Activated CD4-positive, alpha-beta T cell treated with anti-CD3 and anti-CD28 coated beads, Interleukin-2, Interleukin-4, amounts not matched to agents 100 ng/mL and 50 ng/mL, durations not matched to agents 16 hours and 8 hours (primary cell): ENCODE results near the gene ZNF74.
"Not testable (repeated sequence)": the region's sequence is repeated elsewhere in the genome, so short reads cannot be mapped to it uniquely, and the experiment has no call there.

ENCODE experiments used
- DNase-seq: peaks from one replicate; pipeline ENCODE4 v3.0.0-alpha.2; 2020; ENCODE audit warnings: low spot score

ZNF74 gene

GRCh38 chr22:20376281-20376680 lies 17.7 kb upstream of the ZNF74 start:
- DNase-seq, result not testable (repeated sequence)

GRCh38 chr22:20376983-20377382 lies 17.0 kb upstream of the ZNF74 start:
- not testable (repeated sequence) for DNase-seq

- no peak for DNase-seq
Observed at GRCh38 chr22:20378110-20378509, 15.8 kb upstream of the ZNF74 start.

- DNase-seq, result not testable (repeated sequence)
Observed at GRCh38 chr22:20378684-20379083, 15.3 kb upstream of the ZNF74 start.

DNA sequence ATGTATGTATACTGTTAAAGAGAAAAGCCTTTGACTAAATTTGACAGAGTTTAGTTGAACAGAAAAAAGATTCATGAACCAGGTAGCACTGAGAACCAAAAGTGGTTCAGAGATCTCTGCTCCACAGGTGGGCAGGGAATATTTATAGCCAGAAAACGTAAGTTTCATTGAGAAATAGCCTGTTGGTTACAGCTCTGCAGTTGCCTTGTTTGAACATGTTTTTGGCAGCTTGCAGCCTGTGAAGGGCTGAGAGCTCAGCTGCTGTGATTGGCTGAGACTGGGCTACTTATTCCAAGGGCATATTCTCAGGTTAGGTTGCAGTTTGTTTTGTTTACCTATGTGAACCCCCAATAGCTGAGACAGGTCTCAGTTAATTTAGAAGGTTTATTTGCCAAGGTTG lies 13.5 kb upstream of the ZNF74 start:
- DNase-seq, result no peak

- no peak for DNase-seq
Observed at GRCh38 chr22:20383538-20383937, 10.4 kb upstream of the ZNF74 start.

DNA sequence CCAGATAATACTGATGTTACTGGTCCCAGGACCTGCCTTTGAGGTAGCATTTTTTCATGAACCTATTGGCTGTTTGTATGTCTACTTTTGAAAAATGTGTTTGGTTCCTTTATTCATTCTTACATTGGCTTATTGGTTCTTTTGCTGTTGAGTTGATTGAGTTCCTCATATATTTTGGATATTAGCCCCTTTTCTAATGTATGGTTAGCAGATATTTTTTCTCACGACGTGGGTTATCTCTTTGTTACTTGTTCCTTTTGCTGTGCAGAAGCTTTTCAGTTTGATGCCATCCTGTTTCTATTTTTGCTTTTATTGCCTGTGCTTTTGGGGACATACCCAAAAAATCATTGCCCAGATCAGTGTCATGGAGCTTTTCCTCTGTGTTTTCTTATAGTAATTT lies 9.8 kb upstream of the ZNF74 start:
- no peak for DNase-seq

- DNase-seq, result no peak
Observed at GRCh38 chr22:20384865-20385264, 9.1 kb upstream of the ZNF74 start.

GRCh38 chr22:20386336-20386735 lies 7.6 kb upstream of the ZNF74 start:
- DNase-seq, result no peak

- no peak for DNase-seq
Observed at GRCh38 chr22:20386972-20387371, 7.0 kb upstream of the ZNF74 start.

GRCh38 chr22:20388200-20388599 lies 5.8 kb upstream of the ZNF74 start:
- no peak for DNase-seq

DNA sequence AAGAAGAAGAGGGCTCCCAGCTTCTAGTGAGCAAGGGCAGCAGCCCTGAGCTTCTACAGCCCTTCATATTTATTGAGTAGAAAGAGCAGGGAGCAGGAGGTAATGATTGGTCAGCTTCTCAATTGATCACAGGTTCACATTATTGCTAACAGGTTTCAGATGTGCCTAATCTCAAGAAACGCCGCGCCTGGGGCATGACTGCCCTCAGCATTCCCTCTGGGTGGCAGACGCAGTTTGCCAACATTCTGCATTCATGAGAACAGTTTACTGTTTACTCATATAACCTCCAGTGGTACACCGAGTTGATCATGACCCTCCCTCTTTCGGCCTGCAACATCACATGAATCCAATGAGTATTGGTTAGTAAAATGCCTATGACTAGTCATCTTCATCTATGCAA lies 4.7 kb upstream of the ZNF74 start:
- DNase-seq, result no peak

- no peak for DNase-seq
Observed at GRCh38 chr22:20390394-20390907, 3.5 kb upstream of the ZNF74 start.

- DNase-seq, result no peak
Observed at GRCh38 chr22:20391222-20391621, 2.7 kb upstream of the ZNF74 start.

GRCh38 chr22:20392365-20392881 lies 1.5 kb upstream of the ZNF74 start:
- not testable (repeated sequence) for DNase-seq

- no peak for DNase-seq
Observed at GRCh38 chr22:20392983-20393704, 807 bp upstream of the ZNF74 start.

DNA sequence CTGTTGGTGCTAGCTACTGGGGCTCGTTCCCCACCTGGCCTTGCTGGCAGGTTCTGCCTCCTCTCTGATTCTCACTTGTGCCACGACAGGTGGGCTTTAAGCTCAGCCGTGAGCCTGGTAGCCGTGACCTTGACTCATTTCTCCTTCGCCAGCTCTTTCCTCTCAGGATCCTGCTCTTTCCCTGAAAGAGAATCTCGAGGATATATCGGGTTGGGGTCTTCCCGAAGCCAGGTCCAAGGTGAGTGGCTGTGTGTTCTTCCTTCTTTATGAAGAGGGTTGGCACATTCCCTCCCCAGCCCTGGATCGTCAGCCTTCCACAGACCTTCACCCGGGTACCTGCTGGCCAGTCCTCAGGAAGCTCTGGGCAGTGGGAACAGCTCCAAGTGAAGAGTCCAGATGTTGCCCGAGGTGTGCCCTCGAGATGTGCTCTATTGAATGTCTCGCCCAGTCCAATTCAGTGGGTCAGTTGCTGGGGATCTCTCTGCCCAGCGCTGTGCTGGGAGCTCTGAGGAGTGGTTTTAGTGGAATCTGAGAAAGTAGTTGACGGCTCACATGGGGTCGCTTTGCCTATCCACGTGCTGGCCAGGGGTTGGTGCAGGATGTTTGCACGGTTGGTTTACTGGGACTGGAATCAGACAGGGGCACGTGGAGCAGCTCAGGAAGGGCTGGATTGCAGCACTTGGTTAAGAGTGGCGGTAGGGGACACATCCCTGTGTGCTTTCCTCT lies 1.4 kb downstream of the ZNF74 start:
- DNase-seq, result no peak

DNA sequence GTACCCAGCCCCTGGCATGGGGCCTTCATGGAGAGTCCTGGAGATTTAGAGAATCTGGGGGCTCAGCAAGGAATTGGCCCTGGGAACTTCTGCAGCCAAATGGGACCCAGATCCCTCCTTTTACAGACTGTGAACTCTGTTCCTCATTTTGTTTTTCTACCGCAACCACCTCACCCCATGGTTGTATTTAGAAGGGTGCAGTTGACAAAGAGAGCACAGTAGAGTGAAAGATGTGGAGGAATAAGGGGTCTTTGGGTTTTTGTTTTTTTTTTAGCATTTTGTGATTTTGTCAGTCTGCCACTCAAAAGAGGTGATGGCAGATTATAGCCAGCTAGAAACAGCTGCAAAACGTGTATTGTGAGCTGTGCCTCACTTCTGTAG lies 1.9 kb downstream of the ZNF74 start:
- no peak for DNase-seq

DNA sequence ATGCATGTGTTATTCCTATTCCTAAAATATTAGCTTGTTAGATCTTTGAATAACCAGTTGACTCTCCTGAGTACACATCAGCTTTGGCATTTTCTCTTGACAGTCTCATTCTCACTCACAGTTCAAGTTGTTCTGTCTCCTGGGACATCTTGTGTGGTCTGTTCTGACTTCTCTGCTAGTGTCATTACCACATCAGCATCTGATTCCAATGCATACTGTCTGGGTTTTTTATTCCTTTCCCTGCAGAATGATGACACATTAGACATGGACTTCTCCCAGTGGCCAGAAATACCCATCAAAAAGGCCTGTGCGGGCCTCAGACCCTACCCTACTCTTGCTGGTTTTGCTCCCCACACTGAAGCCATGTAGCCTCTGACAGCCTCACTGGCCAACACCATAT lies 2.7 kb downstream of the ZNF74 start:
- no peak for DNase-seq

DNA sequence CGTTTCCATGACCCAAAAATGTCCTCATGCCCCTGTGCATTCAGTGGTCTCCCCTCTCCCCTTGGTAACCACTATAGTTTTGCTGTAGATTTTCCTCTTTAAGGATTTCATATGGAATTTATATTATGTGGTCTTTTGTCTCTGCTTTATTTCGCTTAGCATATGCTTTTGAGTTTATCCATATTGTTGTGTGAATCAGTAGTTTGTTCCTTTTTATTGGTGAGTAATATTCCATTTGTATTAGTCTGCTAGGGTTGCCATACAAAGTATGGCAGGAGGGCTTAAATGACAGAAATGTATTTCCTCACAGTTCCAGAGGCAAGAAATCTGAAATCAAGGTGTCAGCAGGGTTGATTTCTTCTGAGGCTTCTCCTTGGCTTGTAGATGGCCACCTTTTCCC lies 3.5 kb downstream of the ZNF74 start:
- DNase-seq, result no peak

GRCh38 chr22:20398420-20398819 lies 4.5 kb downstream of the ZNF74 start:
- DNase-seq, result no peak

DNA sequence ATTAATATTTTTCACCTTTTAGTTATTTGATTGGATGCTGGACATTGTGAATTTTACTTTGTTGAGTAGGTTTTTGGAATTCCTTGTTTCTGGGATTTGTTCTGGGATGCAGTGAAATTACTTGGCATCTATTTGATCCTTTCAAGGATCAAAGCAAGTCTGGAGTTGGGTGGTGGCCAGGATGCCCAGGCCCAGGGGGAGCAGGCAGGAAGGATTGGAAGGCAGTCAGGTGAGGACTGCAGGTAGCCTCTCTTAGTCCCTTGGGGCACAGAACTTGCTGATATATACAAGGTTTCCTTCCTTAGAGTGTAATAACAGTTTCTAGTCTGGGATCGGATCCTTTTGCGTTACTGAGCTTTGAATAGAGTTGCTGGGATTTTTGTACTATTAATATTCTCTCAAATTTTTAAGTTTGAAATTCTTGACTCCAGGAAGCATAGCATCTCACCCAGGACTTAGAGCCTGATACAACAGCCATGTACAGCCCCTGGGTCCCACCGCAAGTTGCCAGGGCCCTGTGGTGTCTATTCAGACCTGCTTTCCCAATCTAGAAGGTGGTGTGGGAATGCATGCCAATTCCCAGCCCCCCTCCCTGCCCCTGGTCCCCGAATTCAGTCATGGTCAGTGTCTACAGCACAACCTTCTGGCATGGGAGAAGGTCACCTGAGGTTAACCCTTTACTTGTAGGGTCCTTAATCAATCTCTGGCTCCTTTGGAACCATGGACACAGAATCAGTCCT lies 6.1 kb downstream of the ZNF74 start:
- DNase-seq, result no peak
